GM12864 (cell line): ENCODE measurements around the gene POU5F2.
A peak's percentile ranks its signal among the peaks of the same experiment; 100 is the strongest.

Experiments
- DNase-seq: peaks from one replicate; pipeline ENCODE4 v3.0.0-alpha.2; 2011; ENCODE audit warnings: low read depth
- H3K4me3 ChIP-seq: 2 replicates; pipeline ENCODE4 v1.5.1; 2011; ENCODE audit warnings: mild to moderate bottlenecking, low read depth, low read length, control low read depth
- CTCF ChIP-seq: IDR thresholded peaks from 2 replicates; pipeline ENCODE4 v1.5.1; 2011; ENCODE audit warnings: low read depth, mild to moderate bottlenecking, moderate library complexity, low read length, control low read depth, inconsistent platforms; ENCODE audit errors: missing control alignments

Gene POU5F2

GRCh38 chr5:93741136-93741811 is at the start of gene POU5F2:
Gene POU5F2 (minus strand): TSS chr5:93741600. CDS start chr5:93741563, 37 bp downstream.
- no peak within 1 kb of the TSS for H3K4me3 ChIP-seq
- DNase-seq, result no peak
- TF ChIP-seq CTCF, result peak; percentile 14

GRCh38 chr5:93790401-93790800 is 49.0 kb upstream of the POU5F2 start:
- no peak for TF ChIP-seq CTCF
- DNase-seq, result no peak
- no peak overlapping the region for H3K4me3 ChIP-seq

- DNase-seq, result no peak
- H3K4me3 ChIP-seq, result no peak overlapping the region
- TF ChIP-seq CTCF, result no peak
Measured at GRCh38 chr5:93789173-93790067, 48.0 kb upstream of the POU5F2 start.

- no peak for TF ChIP-seq CTCF
- no peak for DNase-seq
- H3K4me3 ChIP-seq, result no peak overlapping the region
Measured at GRCh38 chr5:93787598-93787997, 46.2 kb upstream of the POU5F2 start.

GRCh38 chr5:93785475-93785874 is 44.1 kb upstream of the POU5F2 start:
- no peak overlapping the region for H3K4me3 ChIP-seq
- no peak for DNase-seq
- TF ChIP-seq CTCF, result no peak

- no peak for TF ChIP-seq CTCF
- no peak overlapping the region for H3K4me3 ChIP-seq
- no peak for DNase-seq
Measured at GRCh38 chr5:93782978-93783377, 41.6 kb upstream of the POU5F2 start.

GRCh38 chr5:93777620-93778019 is 36.2 kb upstream of the POU5F2 start:
- H3K4me3 ChIP-seq, result no peak overlapping the region
- no peak for DNase-seq
- TF ChIP-seq CTCF, result no peak
